ENCODE data around the gene ARSG.
"Not testable (repeated sequence)": the region's sequence is repeated elsewhere in the genome, so short reads cannot be mapped to it uniquely, and the experiment has no call there.

The ARSG gene

DNA sequence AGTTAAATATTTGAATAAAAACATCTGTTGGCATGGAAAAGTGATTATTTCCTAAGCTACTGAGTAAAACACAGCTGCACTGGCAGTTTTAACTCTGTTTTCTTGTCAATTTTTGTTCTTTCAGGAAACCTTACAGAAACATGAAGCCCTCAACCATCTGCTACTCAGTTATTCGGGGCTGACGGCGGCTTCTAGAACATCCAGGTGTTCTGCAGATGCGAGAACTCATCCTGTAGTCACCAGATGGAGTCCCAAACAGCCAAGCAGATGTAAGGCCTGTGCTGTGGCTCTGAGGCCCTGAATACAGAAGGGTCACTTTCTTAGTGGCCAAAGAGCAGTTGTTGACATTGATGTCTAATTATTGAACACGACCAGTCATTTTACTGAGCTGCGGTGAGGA, 15.5 kb downstream of the ARSG start:
- no peak for DNase-seq (ENCODE audit: low read depth)

DNA sequence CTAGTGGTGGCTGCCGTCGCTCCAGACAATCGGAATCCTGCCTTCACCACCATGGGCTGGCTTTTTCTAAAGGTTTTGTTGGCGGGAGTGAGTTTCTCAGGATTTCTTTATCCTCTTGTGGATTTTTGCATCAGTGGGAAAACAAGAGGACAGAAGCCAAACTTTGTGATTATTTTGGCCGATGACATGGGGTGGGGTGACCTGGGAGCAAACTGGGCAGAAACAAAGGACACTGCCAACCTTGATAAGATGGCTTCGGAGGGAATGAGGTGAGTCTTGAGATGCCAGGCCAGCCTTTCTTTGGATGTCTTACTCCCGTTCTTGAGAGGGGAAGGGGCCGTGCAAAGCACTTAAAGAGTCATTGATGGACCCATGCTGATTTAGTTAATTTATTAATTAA, 16.1 kb downstream of the ARSG start:
- no peak for DNase-seq (ENCODE audit: low read depth)

DNA sequence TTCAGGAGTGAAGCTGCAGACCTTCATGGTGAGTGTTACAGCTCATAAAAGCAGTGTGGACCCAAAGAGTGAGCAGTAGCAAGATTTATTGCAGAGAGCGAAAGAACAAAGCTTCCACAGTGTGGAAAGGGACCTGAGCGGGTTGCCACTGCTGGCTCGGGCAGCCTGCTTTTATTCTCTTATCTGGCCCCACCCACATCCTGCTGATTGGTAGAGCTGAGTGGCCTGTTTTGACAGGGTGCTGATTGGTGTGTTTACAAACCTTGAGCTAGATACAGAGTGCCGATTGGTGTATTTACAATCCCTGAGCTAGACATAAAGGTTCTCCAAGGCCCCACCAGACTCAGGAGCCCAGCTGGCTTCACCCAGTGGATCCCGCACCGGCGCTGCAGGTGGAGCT, 17.2 kb downstream of the ARSG start:
- DNase-seq (ENCODE audit: low read depth) = not testable (repeated sequence)

DNA sequence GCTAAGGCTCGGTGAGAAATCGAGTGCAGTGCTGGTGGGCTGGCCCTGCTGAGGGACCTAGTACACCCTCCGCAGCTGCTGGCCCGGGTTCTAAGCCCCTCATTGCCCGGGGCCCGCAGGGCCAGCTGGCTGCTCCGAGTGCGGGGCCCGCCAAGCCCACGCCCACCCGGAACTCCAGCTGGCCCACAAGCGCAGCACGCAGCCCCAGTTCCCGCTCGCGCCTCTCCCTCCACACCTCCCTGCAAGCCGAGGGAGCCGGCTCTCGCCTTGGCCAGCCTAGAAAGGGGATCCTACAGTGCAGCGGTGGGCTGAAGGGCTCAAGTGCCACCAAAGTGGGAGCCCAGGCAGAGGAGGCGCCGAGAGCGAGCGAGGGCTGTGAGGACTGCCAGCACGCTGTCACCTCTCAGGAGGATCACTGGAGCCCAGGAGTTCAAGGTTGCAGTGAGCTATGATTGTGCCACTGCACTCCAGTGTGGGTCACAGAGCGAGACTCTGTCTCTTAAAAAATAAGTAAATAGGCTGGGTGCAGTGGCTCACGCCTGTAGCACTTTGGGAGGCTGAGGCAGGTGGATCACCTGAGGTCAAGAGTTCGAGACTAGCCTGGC, 17.9 kb downstream of the ARSG start:
- not testable (repeated sequence) for DNase-seq (ENCODE audit: low read depth)

DNA sequence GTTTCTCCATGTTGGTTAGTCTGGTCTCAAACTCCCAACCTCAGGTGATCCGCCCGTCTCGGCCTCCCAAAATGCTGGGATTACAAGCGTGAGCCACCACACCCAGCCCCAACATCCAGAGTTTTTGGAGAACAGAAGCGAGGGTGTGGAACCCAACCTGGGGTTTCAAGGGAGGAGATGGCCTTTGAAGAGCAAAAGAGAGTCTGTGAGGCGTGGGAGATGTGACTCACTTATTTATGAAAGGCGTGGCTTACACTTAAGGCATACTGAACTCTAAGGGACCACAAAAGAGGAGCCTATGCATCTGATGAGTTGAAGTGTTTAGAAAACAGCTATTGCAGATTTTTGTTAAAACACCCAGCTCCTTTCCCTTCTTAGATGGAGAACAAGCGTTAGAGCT, 18.9 kb downstream of the ARSG start:
- DNase-seq (ENCODE audit: low read depth) = no peak

DNA sequence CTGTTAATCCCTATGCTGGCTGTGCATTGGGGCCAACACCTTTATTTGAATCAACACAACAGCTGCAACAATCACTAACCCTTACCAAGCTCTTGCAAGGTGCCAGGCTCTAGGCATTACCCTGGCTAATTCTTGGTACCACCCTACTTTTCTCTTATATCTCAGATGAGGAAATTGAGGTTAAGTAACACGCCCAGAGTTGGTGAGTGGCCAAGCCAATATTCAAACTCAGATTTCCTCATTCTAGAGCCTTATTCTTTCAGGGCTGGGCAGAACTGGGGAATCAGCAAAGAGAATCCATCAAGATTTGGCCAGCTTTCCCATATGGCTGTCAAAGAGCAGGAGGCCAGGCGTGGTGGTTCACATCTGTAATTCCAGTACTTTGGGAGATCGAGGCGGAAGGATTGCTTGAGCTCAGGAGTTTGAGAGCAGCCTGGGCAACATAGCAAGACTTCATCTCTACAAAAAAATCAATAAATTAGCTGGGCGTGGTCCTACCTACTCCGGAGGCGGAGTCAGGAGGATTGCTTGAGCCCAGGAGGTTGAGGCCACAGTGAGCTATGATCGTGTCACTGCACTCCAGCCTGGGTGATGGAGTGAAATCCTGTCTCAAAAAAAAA, 23.7 kb downstream of the ARSG start:
- no peak for DNase-seq (ENCODE audit: low read depth)

DNA sequence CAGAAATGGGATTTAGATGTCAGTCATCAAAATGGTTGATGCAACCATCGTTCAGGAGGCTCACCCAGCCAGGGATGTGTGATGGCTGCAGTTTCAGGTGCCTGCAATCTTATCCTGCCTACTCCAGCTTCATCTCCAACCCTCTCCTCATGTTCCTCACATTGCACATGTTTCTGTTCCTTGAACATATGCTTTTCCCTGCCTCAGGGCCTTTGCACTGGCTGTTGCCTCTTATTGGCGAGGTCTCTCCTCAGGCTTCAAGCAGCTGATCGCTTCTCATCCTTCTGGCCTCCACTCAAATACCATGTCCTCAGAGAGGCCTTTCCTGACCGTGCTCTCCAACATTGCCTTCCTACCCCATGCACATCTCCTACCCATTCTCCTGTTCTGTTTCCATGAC, 24.6 kb downstream of the ARSG start:
- no peak for DNase-seq (ENCODE audit: low read depth)

DNA sequence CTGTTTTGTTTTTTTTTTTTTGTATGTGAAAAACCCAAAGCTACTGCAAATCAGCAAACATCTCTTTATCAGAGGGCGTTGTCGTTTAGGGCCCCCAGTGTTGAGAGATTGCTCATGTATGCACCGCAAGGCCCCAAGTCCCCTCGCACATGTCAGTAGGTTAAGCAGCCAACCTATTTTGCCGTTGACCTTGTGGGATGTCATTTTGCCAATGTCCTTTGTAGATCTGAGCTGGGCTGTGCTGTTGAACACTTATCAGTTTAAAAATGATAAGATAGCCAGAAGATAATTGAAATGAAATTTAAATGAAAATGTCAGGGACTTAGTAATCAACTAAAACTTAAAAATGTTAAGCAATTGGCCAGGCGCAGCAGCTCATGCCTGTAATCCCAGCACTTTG, 26.2 kb downstream of the ARSG start:
- DNase-seq (ENCODE audit: low read depth) = no peak

DNA sequence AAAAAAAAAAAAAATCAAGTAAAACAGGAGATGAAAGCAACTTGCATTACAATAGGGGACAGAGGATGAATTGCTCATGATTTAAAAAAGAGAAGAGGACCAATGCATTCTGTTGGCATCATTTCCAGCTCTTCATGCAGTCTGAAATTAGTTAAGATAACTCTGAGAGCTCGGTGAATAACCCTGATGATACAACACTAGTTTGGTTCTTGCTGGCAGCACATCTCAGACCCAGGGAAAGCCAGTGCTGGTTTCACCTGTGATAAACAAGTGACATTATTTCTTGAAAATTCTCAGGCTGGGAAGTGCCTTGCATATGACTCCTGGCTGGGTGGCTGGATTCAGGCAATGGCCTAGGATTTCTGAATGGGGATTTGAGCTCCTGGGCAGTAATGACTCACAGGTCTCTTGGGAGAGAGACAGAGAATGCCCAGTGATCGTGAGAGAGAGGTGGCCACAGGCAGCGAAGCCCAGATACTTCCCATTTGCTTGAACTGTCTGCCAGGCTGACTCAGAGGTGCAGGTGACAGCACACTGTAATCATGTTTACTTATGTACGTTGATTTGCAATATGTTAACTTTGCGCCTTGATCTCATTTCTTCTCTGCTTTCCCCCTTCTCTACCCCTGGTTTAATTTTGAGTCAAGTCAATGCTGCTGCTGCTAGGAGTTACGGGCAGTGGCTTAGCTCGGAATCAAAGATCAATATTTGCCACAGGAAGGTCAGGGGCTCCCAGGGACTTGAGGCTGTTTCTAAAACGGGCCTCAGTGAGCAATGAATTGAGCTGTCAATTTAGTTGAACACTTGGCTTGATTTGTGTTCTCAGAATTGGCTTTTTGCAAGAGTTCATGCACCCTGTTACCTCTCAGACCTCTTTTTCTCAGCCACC, 27.1 kb downstream of the ARSG start:
- no peak for DNase-seq (ENCODE audit: low read depth)

DNA sequence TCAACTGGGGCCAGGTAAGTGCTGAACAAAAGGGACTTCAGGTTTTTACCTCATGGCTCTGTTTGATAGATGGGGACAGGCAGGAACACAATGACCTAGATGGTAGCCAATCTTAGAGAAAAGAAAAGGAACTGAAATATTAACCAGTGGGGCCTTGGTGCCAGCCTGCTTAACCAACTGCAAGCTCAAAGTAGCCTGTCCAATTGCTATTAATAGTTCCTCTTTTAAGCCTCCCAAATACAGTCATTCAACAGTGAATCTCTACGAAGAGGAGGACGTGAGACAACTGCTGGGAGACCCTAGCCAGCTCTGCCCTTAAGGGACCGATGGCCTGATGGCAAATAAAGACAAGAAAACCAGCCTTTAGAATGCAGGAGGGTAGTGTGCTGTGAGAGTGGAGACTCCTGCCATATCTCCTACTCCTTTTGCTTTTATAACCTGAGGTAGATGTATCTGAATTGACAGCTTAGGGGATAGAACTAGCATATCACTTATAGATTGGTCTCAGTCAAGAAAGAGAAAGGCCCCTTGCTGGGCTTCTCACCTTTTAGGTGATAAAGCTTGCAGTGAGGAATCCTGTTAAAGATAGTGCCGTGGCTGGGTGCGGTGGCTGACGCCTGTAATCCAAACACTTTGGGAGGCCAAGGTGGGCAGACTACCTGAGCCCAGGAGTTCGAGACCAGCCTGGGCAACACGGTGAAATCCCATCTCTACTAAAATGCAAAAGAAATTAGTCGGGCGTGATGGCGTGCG, 28.3 kb downstream of the ARSG start:
- DNase-seq (ENCODE audit: low read depth) = no peak

DNA sequence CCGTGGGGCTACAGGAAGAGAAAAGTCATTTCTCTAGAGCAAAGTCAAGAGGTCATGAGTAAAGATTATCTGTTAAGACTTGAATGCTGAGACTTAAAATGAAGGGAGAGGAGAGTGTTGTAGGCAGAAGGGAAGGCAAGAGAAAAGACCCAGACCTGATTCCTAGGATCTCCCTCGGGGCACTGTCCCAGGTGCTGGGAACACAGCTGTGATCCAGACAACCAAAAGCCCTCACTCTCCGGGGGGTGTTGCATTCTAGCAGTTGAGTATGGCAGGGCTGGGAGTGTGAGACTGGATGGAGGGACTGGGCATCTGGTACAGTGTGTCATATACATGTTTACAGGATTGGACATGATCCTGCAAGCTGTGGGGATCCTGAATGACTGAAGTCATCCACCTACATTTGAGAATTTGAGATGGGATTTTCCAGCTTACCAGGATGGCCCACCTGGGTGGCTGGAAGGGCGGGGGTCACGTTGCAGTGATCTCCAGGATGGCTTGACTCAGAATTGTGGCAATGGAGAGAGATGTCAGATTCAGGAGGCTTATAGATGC, 29.1 kb downstream of the ARSG start:
- DNase-seq (ENCODE audit: low read depth) = no peak

DNA sequence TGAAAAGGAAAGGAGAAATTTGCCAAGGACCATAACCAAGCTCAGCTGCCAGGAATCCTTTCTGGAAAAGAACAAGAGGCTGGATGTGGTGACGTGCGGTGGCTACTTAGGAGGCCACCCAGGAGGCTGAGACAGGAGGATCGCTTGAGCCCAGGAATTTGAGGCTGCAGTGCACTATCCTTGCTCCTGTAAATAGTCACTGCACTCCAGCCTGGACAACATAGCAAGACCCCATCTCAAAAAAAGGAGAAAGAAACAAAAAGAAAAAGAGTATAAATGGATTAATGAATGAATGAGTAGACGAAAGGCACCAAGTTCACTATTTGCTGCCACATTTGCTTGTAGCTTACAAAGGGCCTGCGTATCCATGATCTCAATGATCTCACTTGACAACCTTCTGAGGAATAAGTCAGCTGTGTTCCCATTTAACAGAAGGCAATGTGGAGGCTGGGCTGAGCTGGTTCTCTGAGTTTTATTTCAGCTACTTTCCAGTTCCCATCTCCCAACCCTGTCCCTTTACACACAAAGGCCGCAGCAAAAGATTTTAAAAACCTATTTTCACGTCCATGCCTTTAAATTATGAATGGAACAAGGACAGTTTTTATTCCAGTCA, 29.8 kb downstream of the ARSG start:
- no peak for DNase-seq (ENCODE audit: low read depth)

DNA sequence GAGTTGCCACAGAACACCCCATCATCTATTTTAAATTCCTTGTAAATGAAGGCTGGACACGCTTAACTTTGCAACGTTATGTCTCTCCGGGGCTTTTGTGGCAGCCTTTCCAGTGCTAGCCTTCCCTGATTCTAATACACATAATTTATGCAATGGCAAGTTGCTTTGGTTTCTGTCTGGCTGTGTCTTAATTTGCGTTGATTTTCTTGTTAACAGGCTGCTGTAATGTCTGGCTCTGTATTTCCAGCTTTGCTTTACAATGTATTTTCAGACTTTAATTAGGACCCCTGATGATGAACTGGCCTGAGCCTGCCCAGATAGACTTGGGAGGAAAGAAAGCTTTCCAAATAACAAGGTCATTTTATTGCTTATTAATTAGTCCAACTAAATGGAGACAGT, 30.3 kb downstream of the ARSG start:
- DNase-seq (ENCODE audit: low read depth) = no peak

DNA sequence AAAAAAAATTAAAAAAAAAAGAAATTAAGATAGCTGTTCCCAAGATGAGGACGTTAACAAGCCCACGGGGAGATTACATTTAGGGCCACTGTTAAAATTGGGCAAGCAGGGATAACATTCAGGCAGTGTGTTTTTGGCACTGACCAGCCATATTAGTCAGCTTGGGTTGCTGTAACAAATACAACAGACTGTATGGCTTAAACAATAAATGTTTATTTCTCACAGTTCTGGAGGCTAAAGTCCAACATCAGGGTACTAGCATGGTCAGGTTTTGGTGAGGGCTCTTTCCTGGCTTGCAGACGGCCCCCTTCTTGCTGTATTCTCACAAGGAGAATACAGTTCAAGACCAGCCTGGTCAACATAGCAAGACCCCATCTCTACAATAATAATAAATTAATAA, 31.3 kb downstream of the ARSG start:
- no peak for DNase-seq (ENCODE audit: low read depth)

DNA sequence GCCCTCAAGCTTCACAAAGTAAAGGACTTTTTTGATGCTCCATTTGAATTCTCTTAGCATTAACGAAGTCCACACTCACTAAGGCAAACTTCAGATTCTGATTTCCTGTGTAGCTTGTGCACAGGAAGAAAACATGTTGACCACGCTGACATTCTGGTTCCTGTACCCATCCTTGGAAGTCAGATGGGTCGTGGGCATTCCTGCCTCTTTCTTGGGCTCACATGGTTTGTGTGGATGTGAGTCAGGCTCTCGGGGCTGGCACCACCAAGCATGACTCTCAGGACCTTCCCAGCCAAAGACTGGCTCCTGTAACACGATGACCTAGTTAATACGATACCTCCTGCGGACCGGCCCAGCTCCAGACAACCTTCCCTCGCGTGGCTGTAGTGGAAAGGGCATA, 32.8 kb downstream of the ARSG start:
- DNase-seq (ENCODE audit: low read depth) = no peak

DNA sequence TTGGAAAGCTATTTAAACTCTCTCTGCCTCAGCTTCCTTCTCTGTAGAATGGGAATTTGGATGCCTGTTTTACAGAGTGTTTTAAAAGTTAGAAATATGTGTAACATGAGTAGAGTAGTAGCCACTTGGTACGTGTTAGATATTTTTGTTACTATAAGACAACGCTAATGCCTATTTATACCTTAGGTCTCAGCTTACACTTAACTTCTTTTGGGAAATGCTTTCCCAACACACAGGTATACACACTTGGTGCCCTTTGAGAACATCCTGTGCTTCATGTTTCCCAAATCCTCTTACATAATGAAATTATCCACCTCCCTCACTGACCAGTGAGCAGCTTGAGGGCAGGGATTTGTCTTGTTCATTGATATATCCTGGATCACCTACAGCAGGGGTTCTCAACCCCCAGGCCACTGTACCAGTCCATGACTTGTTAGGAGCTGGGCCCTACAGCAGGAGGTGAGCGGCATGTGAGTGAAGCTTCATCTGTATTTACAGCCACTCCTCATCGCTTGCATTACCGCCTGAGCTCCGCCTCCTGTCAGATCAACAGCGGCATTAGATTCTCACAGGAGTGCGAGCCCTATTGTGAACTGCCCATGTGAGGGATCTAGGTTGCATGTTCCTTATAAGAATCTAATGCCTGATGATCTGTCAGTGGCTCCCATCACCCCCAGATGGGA, 33.5 kb downstream of the ARSG start:
- DNase-seq (ENCODE audit: low read depth) = no peak

DNA sequence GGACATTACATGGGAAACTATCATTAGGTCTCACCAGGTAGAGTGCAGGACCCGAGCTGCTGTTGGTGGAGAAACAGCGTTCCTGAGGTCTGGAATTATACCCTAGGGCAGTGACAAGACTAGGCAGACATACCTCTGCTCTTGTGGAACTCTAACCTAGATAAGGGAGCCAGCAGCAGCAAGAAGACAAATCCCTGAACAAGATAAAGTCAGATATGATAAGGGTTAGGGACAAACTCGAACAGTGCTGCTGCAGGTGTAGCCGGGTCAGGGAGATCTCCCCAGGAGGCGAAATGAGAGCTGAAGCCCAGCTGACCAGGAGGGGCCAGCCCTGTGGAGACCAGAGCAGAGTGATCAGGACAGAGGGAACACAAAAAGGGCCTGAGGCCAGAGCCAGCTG, 34.7 kb downstream of the ARSG start:
- no peak for DNase-seq (ENCODE audit: low read depth)

DNA sequence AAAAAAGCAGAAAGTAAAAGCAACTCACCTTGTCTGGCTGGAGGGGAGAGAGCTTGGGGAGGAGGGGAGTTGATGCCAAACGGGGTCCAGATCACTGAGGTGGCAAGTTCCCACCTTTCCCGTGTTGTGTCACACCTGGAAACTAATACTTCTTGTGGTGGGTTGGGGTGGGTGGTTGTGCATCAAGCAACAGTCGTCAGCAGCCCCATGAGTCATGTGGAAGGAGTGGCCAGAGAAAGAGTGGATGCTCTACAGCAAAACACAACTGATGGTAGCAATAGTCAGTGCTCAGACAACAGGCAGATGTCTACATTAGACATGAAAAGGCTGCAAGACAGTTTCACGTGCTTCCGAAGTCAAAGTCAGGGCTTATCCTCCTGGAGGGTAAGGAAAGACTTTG, 35.4 kb downstream of the ARSG start:
- no peak for DNase-seq (ENCODE audit: low read depth)

DNA sequence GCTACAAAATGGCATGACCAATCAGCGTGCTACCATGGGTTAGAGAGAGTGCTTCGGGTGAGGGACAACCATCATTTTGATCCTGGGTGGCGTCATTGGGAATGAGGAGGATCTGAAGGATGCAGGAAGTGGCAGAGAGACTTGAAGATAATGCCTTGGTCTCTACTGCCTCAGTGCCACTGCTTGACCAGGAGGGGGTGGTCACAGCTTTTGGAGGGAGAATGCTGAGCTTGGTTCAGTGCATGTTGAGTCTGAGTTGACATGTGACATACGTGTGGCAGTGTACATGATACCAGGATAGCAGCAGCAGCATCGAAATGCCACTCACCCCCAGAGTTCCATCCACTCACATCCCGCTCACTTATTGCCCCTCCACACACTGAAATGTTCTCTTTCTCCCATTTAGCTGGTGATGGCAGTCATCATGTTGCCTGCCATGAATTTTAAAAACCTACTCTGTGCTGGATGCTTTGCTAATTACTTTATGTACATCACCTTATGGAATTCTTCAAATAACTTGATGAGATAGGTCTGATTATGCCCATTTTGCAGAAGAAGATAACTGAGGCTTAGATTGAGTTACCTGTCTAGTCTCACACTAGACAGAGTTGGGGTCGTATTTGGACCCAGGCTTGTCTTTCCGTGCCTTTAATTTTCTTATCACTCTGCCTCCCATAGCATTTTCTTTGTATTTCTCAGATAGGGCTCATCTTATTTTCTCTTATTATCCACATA, 36.7 kb downstream of the ARSG start:
- DNase-seq (ENCODE audit: low read depth) = no peak

DNA sequence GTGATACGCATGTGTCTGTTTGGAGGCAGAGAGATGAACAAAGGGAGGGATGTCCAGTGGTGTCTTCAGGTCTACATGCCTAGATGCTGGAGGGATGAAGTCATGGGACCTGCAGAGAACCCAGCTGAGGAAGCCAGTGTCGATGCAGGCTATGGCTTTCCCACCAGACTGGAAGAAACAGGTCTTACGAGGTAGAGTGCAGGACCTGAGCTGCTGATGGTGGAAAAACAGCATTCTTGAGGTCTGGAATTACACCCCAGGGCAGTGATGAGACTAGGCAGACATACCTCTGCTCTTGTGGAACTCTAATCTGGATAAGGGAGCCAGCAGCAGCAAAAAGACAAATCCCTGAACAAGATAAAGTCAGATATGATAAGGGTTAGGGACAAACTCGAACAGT, 37.4 kb downstream of the ARSG start:
- DNase-seq (ENCODE audit: low read depth) = no peak

DNA sequence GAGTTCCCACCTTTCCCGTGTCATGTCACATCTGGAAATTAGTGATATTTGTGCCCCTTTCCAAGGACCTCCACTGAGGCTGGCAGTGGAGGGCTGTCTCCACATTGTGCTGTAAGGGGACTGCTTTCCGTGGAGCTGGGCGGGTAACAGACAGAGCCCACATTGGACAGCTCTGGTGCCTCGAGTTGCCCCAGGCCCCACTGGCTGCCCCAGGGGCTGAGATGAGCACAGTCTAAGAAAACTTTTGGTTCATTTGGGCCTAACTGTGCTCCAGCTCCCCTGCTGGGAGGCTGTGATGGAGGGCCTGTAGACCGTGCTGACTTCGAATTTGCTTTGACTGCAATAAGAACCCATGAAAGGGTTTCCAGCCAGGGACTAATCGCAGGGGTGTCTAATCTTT, 38.0 kb downstream of the ARSG start:
- no peak for DNase-seq (ENCODE audit: low read depth)

Measured in T-helper 22 cell (primary cell).